Ovary (tissue), 3 donors: ENCODE measurements around the gene KRT82.

Source experiments
- CTCF ChIP-seq, 3 donors: fragments of 450-650 bp in 2 of 3; fragments of 200-600 bp in 1 of 3; IDR thresholded peaks; one replicate each; pipeline versions ENCODE4 v1.5.1 to v1.8.0; 2016 to 2022; ENCODE audit warnings: antibody characterized with exemption in 3 of 3, mild to moderate bottlenecking in 1 of 3
- POLR2A ChIP-seq: fragments of 450-650 bp; IDR thresholded peaks from one replicate; pipeline ENCODE4 v1.6.1; 2017; ENCODE audit warnings: antibody characterized with exemption, mild to moderate bottlenecking, moderate library complexity
- donor health status: DM: no; HTN: no; CAD: no.

- no peak for TF ChIP-seq CTCF (IDR thresholded peaks at IDR 0.05)
- no peak for TF ChIP-seq POLR2A
Observed at GRCh38 chr12:52455821-52456220, 49.7 kb upstream of the KRT82 start.
